ENCODE data around the gene TEX11. TPM values are rescaled to one million over a fixed set of nuclear protein-coding genes. Genes with fewer than 3 reads are reported as not detected.

The TEX11 gene
- total RNA-seq, 6 donors from 2014 or later = 0.10 TPM; not detected in 5

DNA sequence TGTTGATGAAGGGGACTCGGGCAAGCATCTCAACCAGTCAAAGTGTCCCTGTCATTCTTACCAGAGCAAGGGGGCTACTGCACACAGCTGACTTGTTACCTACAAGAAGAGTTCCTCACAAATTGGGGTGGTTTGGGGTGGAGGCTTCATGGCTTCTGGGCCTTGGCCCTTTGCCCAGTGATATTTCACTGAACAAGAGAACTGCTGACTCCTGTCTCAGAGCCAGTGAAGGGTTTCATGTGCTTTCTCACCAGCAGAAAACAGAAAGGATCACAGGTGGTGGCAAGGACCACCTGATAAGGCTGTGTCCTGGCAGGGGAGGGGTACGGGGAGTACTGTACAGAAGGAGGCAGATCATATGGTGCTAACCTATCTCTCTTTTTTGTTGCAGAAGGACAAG, 410.4 kb downstream of the TEX11 start:
- no peaks in the 10 kb centered on the region for H3K9me3 ChIP-seq

DNA sequence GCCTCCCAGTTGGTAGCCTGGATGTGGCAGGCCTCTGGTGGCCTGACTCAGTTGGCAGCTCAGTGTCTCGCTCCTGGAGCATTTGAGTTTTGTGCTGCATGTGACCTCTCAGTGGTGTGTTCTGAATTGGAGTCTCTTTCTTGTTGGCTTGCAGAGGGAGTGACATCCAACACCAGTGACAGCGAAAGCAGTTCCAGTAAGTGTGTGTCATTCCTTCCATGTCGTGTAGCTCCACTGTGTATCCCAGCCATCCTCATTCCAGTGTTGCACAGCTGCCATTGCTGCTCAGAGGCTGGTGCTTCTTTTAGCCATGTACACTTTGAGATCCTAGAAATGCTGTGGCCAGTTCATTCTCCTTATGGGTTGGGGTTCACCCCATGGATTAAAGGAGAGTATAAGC, 411.5 kb downstream of the TEX11 start:
- Histone ChIP-seq H3K27me3 (no peaks in the 10 kb centered on the region), H3K27ac (no peak overlapping the region), H3K36me3 (peaks cover 0 to 37% (median 0%) of the 10 kb centered on the region in 4 donors), H3K4me3 (no peak overlapping the region), H3K4me1 (no peaks in the 10 kb centered on the region), H3K9me3 (no peaks in the 10 kb centered on the region)
- no peak for DNase-seq
- no peak for ATAC-seq (ENCODE audit: low FRiP score in 2 of 2)
- no peak for TF ChIP-seq EP300 (IDR thresholded peaks at IDR 0.05)
- 91 to 100% methylated on average over 1 to 3 of the region's 3 CpGs for WGBS, 2 donors

More for the DNA sequence above, 410.4 kb downstream of the TEX11 start:
- H3K4me3 ChIP-seq = no peak overlapping the region
- H3K27ac ChIP-seq = no peak overlapping the region
- H3K36me3 ChIP-seq = peaks cover 0 to 34% (median 0%) of the 10 kb centered on the region in 4 donors
- no peak for TF ChIP-seq POLR2AphosphoS5 (IDR thresholded peaks at IDR 0.05)
- TF ChIP-seq, protein P1, sequence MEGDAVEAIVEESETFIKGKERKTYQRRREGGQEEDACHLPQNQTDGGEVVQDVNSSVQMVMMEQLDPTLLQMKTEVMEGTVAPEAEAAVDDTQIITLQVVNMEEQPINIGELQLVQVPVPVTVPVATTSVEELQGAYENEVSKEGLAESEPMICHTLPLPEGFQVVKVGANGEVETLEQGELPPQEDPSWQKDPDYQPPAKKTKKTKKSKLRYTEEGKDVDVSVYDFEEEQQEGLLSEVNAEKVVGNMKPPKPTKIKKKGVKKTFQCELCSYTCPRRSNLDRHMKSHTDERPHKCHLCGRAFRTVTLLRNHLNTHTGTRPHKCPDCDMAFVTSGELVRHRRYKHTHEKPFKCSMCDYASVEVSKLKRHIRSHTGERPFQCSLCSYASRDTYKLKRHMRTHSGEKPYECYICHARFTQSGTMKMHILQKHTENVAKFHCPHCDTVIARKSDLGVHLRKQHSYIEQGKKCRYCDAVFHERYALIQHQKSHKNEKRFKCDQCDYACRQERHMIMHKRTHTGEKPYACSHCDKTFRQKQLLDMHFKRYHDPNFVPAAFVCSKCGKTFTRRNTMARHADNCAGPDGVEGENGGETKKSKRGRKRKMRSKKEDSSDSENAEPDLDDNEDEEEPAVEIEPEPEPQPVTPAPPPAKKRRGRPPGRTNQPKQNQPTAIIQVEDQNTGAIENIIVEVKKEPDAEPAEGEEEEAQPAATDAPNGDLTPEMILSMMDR (IDR thresholded peaks at IDR 0.05) = no peak
- no peak for TF ChIP-seq EP300 (IDR thresholded peaks at IDR 0.05)
- no peak for TF ChIP-seq POLR2A (IDR thresholded peaks at IDR 0.05)
- WGBS, 2 donors = 81% methylated on average over 2 of the region's 2 CpGs; no CpG with 5 or more reads in 1 of the 2 donors
- no peaks in the 10 kb centered on the region for H3K27me3 ChIP-seq
- H3K4me1 ChIP-seq = no peaks in the 10 kb centered on the region
- ATAC-seq (ENCODE audit: low FRiP score in 2 of 2) (no peak), DNase-seq (no peak)

- peaks cover 0 to 37% (median 0%) of the 10 kb centered on the region in 4 donors for H3K36me3 ChIP-seq
- no peaks in the 10 kb centered on the region for H3K4me1 ChIP-seq
- DNase-seq (no peak), ATAC-seq (ENCODE audit: low FRiP score in 2 of 2) (no peak)
- H3K4me3 ChIP-seq = no peak overlapping the region
- H3K27ac ChIP-seq = no peak overlapping the region
- 60% methylated on average over 1 to 5 of the region's 5 CpGs for WGBS, 2 donors
- TF ChIP-seq EP300 (IDR thresholded peaks at IDR 0.05) (no peak), POLR2AphosphoS5 (IDR thresholded peaks at IDR 0.05) (no peak), POLR2A (IDR thresholded peaks at IDR 0.05) (no peak)
- TF ChIP-seq, protein P1 (IDR thresholded peaks at IDR 0.05) = no peak
- no peaks in the 10 kb centered on the region for H3K27me3 ChIP-seq
- no peaks in the 10 kb centered on the region for H3K9me3 ChIP-seq
Measured at GRCh38 chrX:70496491-70496890, 412.0 kb downstream of the TEX11 start.

DNA sequence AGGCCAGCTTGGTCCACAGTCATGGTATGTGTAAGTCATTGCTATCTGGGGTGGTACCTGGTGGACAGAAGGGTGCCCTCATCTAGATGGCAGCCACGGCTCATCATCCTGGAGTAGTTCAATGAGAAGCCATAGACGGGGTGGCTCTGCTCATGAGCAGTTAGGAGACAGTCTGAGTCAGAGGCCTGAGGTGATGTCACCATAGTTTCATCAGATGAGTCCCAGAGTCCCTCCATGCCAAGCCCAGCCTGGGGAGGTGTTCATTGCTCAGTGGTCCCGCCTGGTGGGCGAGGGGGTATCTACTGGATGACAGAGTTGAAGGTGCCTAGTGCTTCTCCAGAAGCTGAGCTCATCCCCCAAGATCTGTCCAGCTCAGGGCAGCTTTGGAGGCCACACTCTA, 414.1 kb downstream of the TEX11 start:
- no peak overlapping the region for H3K4me3 ChIP-seq
- TF ChIP-seq EP300 (IDR thresholded peaks at IDR 0.05) (no peak), POLR2AphosphoS5 (IDR thresholded peaks at IDR 0.05) (no peak), POLR2A (IDR thresholded peaks at IDR 0.05) (no peak)
- TF ChIP-seq, protein P1 (IDR thresholded peaks at IDR 0.05) = no peak
- H3K4me1 ChIP-seq = no peaks in the 10 kb centered on the region
- DNase-seq (no peak), ATAC-seq (ENCODE audit: low FRiP score in 2 of 2) (no peak)
- H3K27ac ChIP-seq = no peak overlapping the region
- WGBS, 2 donors = 64 to 100% methylated on average over 3 to 4 of the region's 4 CpGs
- no peaks in the 10 kb centered on the region for H3K27me3 ChIP-seq
- H3K36me3 ChIP-seq = peaks cover 0 to 26% (median 0%) of the 10 kb centered on the region in 4 donors
- no peaks in the 10 kb centered on the region for H3K9me3 ChIP-seq

- WGBS, 2 donors = 48 to 53% methylated on average over 2 of the region's 2 CpGs
- DNase-seq = no peak
- ATAC-seq (ENCODE audit: low FRiP score in 2 of 2) = no peak
Measured at GRCh38 chrX:70488856-70489255, 419.7 kb downstream of the TEX11 start.

More at GRCh38 chrX:70488856-70489255, 419.7 kb downstream of the TEX11 start:
- Histone ChIP-seq H3K27me3 (no peaks in the 10 kb centered on the region), H3K36me3 (peaks cover 0 to 11% (median 0%) of the 10 kb centered on the region in 4 donors), H3K4me3 (no peak overlapping the region), H3K4me1 (no peaks in the 10 kb centered on the region), H3K27ac (no peak overlapping the region), H3K9me3 (no peaks in the 10 kb centered on the region)
- TF ChIP-seq EP300 (IDR thresholded peaks at IDR 0.05) (no peak), POLR2AphosphoS5 (IDR thresholded peaks at IDR 0.05) (no peak), POLR2A (IDR thresholded peaks at IDR 0.05) (no peak)
- TF ChIP-seq, protein P1 (IDR thresholded peaks at IDR 0.05) = no peak
